CD4-positive, CD25-positive, alpha-beta regulatory T cell (primary cell): ENCODE measurements around the gene CEP120. TPM values are rescaled to one million over a fixed set of nuclear protein-coding genes. Genes with fewer than 3 reads are reported as not detected.
A peak's percentile ranks its signal among the peaks of the same experiment; 100 is the strongest.

Source experiments
- ATAC-seq, 2 donors: fragments of 150-1000 bp; cut with Tn5 transposase; one replicate each; pipeline ENCODE4 v1.10.0; 2021; ENCODE audit warnings: low read depth in 2 of 2, moderate number of reproducible peaks in 2 of 2, moderate library complexity in 1 of 2
- DNase-seq, 3 donors: peaks; one replicate each; pipeline versions ENCODE4 v3.0.0 to v3.0.0-alpha.2; 2012 to 2022; ENCODE audit warnings: mixed read lengths in 1 of 3
- H3K27ac ChIP-seq: one replicate; pipeline ENCODE4 v1.7.0; 2013; ENCODE audit warnings: mild to moderate bottlenecking, low read length; ENCODE audit not compliant: insufficient read depth, poor library complexity, severe bottlenecking
- H3K27me3 ChIP-seq: one replicate; pipeline ENCODE4 v1.7.0; 2013; ENCODE audit warnings: low read length; ENCODE audit not compliant: control insufficient read depth, insufficient read depth
- H3K36me3 ChIP-seq: one replicate; pipeline ENCODE4 v1.7.0; 2013; ENCODE audit warnings: mild to moderate bottlenecking, low read length, moderate library complexity; ENCODE audit not compliant: control insufficient read depth, insufficient read depth
- H3K4me1 ChIP-seq: 2 replicates; pipeline ENCODE4 v1.7.0; 2013; ENCODE audit warnings: mild to moderate bottlenecking, low read length; ENCODE audit not compliant: insufficient read depth, control insufficient read depth, poor library complexity, severe bottlenecking
- H3K4me3 ChIP-seq: one replicate; pipeline ENCODE4 v1.7.0; 2013; ENCODE audit warnings: low read depth, mild to moderate bottlenecking, low read length, moderate library complexity
- H3K9me3 ChIP-seq, 2 experiments: 1 replicate in 1 of 2; 2 replicates in 1 of 2; pipeline ENCODE4 v1.7.0; 2013; ENCODE audit warnings: low read length in 2 of 2, mild to moderate bottlenecking in 1 of 2, moderate library complexity in 1 of 2; ENCODE audit not compliant: control insufficient read depth in 2 of 2
- H3K27ac Mint-ChIP-seq, 3 donors: one replicate each; pipeline ENCODE4 v1.8.0; 2020 to 2022; ENCODE audit warnings: mild to moderate bottlenecking in 3 of 3, mixed read lengths in 3 of 3, moderate library complexity in 2 of 3
- H3K27me3 Mint-ChIP-seq: one replicate; pipeline ENCODE4 v1.8.0; 2022; ENCODE audit warnings: mild to moderate bottlenecking, mixed read lengths
- H3K36me3 Mint-ChIP-seq: one replicate; pipeline ENCODE4 v1.8.0; 2020; ENCODE audit warnings: mixed read lengths
- H3K4me1 Mint-ChIP-seq, 4 donors: one replicate each; pipeline ENCODE4 v1.8.0; 2020 to 2022; ENCODE audit warnings: mixed read lengths in 4 of 4, mild to moderate bottlenecking in 1 of 4
- H3K4me3 Mint-ChIP-seq, 4 donors: one replicate each; pipeline ENCODE4 v1.8.0; 2020 to 2022; ENCODE audit warnings: mild to moderate bottlenecking in 4 of 4, mixed read lengths in 4 of 4, moderate library complexity in 3 of 4
- H3K9me3 Mint-ChIP-seq, 7 donors: one replicate each; pipeline ENCODE4 v1.8.0; 2020 to 2022; ENCODE audit warnings: mixed read lengths in 7 of 7, mild to moderate bottlenecking in 3 of 7, moderate library complexity in 2 of 7
- polyA plus RNA-seq, 4 donors: library from polyadenylated mRNA; unstranded; fragments of 300-500 nt; fragmentation: Illumina TruSeq; gene quantifications; one replicate each; pipeline ENCODE4 v1.2.3, GENCODE V29; 2021
- total RNA-seq: library from RNA; stranded (reverse); gene quantifications from one replicate; pipeline ENCODE4 v1.2.3, GENCODE V29; 2022

Gene CEP120
- total and polyA plus RNA-seq, 5 donors from 2014 or later: 24.7 to 79.9 (median 30.1) TPM

GRCh38 chr5:123360201-123360571, 63.0 kb downstream of the CEP120 start:
- no peaks in the 10 kb centered on the region for H3K27me3 ChIP-seq
- no peak overlapping the region for H3K4me3 ChIP-seq
- ATAC-seq (no peak), DNase-seq (no peak)
- H3K4me1 Mint-ChIP-seq: peaks cover 0 to 7% (median 3%) of the 10 kb centered on the region in 4 donors
- no peak overlapping the region for H3K4me3 Mint-ChIP-seq
- H3K27me3 Mint-ChIP-seq: no peaks in the 10 kb centered on the region
- no peak overlapping the region for H3K27ac ChIP-seq
- H3K4me1 ChIP-seq: no peaks in the 10 kb centered on the region
- H3K27ac Mint-ChIP-seq: no peak overlapping the region
- peaks cover 61% of the 10 kb centered on the region for H3K36me3 ChIP-seq
- H3K9me3 Mint-ChIP-seq: peaks cover 0 to 6% (median 2%) of the 10 kb centered on the region in 7 donors
- H3K36me3 Mint-ChIP-seq: peaks cover 64% of the 10 kb centered on the region
- no peaks in the 10 kb centered on the region for H3K9me3 ChIP-seq

DNA sequence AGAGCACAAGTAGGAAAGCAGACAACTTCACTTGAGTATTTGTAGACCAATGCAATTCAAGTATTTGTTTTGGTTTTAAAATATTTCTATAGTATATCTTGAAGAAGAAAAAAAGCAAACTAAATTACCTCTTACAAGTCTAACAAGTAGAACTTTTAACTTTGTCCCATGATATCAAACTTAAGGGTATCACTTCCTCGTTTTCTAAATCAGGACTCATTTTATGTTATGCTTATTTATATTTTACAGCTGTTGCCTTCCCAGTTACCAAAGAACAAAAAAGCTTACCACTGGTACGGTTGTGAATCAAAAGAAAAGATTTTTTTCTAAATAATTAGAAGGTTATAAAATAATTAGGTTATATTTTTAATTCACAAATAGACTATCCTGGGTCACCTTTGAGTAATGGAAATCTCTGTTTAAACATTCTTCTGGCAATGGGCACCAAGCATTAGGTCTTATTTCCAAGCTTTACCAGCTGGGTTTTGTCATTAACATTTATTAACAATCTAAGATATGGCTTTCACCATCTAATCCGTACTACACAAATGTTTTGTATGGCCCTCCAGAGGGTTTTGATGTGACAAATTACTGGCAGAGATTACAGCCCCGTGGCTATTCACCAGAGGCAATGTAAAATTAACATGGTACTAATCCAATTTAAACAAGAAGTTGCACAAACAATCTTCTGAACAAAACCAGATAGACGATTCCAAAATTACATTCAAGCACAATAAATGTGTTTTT, 63.6 kb downstream of the CEP120 start:
- Mint-ChIP-seq H3K4me3 (no peak overlapping the region), H3K27me3 (no peaks in the 10 kb centered on the region), H3K36me3 (peaks cover 64% of the 10 kb centered on the region), H3K9me3 (peaks cover 0 to 6% (median 2%) of the 10 kb centered on the region in 7 donors), H3K27ac (no peak overlapping the region), H3K4me1 (peaks cover 0 to 7% (median 3%) of the 10 kb centered on the region in 4 donors)
- H3K27ac ChIP-seq: no peak overlapping the region
- H3K27me3 ChIP-seq: no peaks in the 10 kb centered on the region
- no peak for ATAC-seq
- H3K4me3 ChIP-seq: no peak overlapping the region
- DNase-seq: no peak
- no peaks in the 10 kb centered on the region for H3K9me3 ChIP-seq
- peaks cover 61% of the 10 kb centered on the region for H3K36me3 ChIP-seq
- no peaks in the 10 kb centered on the region for H3K4me1 ChIP-seq

GRCh38 chr5:123358751-123359150, 64.5 kb downstream of the CEP120 start:
- Mint-ChIP-seq H3K27ac (no peak overlapping the region), H3K36me3 (peaks cover 64% of the 10 kb centered on the region), H3K4me3 (no peak overlapping the region), H3K4me1 (peaks cover 0 to 8% (median 3%) of the 10 kb centered on the region in 4 donors), H3K27me3 (no peaks in the 10 kb centered on the region), H3K9me3 (peaks cover 0 to 6% (median 2%) of the 10 kb centered on the region in 7 donors)
- DNase-seq: no peak
- Histone ChIP-seq H3K4me3 (no peak overlapping the region), H3K4me1 (no peaks in the 10 kb centered on the region), H3K27me3 (no peaks in the 10 kb centered on the region), H3K27ac (no peak overlapping the region), H3K36me3 (peaks cover 55% of the 10 kb centered on the region), H3K9me3 (no peaks in the 10 kb centered on the region)
- ATAC-seq: no peak

GRCh38 chr5:123358304-123358703, 64.9 kb downstream of the CEP120 start:
- no peak overlapping the region for H3K4me3 Mint-ChIP-seq
- H3K4me3 ChIP-seq: no peak overlapping the region
- H3K4me1 Mint-ChIP-seq: peaks cover 0 to 10% (median 3%) of the 10 kb centered on the region in 4 donors
- peaks cover 0 to 6% (median 2%) of the 10 kb centered on the region in 7 donors for H3K9me3 Mint-ChIP-seq
- no peaks in the 10 kb centered on the region for H3K9me3 ChIP-seq
- no peak overlapping the region for H3K27ac ChIP-seq
- H3K4me1 ChIP-seq: no peaks in the 10 kb centered on the region
- no peaks in the 10 kb centered on the region for H3K27me3 ChIP-seq
- H3K36me3 ChIP-seq: peaks cover 51% of the 10 kb centered on the region
- no peak overlapping the region for H3K27ac Mint-ChIP-seq
- ATAC-seq (no peak), DNase-seq (no peak)
- peaks cover 68% of the 10 kb centered on the region for H3K36me3 Mint-ChIP-seq
- H3K27me3 Mint-ChIP-seq: no peaks in the 10 kb centered on the region

- DNase-seq: no peak
- Histone ChIP-seq H3K27ac (no peak overlapping the region), H3K4me1 (no peaks in the 10 kb centered on the region), H3K4me3 (no peak overlapping the region), H3K27me3 (no peaks in the 10 kb centered on the region), H3K9me3 (no peaks in the 10 kb centered on the region), H3K36me3 (peaks cover 34% of the 10 kb centered on the region)
- no peak for ATAC-seq
- Mint-ChIP-seq H3K4me3 (no peak overlapping the region), H3K27me3 (no peaks in the 10 kb centered on the region), H3K9me3 (peaks cover 0 to 6% (median 0%) of the 10 kb centered on the region in 7 donors), H3K36me3 (peaks cover 52% of the 10 kb centered on the region), H3K4me1 (peaks cover 0 to 8% (median 0%) of the 10 kb centered on the region in 4 donors), H3K27ac (no peak overlapping the region)
Measured at GRCh38 chr5:123351820-123352219, 71.4 kb downstream of the CEP120 start.

- H3K36me3 ChIP-seq: peaks cover 38% of the 10 kb centered on the region
- no peak overlapping the region for H3K27ac ChIP-seq
- no peak overlapping the region for H3K27ac Mint-ChIP-seq
- peaks cover 51% of the 10 kb centered on the region for H3K36me3 Mint-ChIP-seq
- H3K9me3 ChIP-seq: no peaks in the 10 kb centered on the region
- H3K4me1 ChIP-seq: no peaks in the 10 kb centered on the region
- H3K4me1 Mint-ChIP-seq: peaks cover 0 to 8% (median 0%) of the 10 kb centered on the region in 4 donors
- no peaks in the 10 kb centered on the region for H3K27me3 Mint-ChIP-seq
- no peaks in the 10 kb centered on the region for H3K27me3 ChIP-seq
- DNase-seq (no peak), ATAC-seq (no peak)
- H3K4me3 Mint-ChIP-seq: no peak overlapping the region
- H3K9me3 Mint-ChIP-seq: peaks cover 0 to 2% (median 0%) of the 10 kb centered on the region in 7 donors
- no peak overlapping the region for H3K4me3 ChIP-seq
Measured at GRCh38 chr5:123351240-123351639, 72.0 kb downstream of the CEP120 start.

DNA sequence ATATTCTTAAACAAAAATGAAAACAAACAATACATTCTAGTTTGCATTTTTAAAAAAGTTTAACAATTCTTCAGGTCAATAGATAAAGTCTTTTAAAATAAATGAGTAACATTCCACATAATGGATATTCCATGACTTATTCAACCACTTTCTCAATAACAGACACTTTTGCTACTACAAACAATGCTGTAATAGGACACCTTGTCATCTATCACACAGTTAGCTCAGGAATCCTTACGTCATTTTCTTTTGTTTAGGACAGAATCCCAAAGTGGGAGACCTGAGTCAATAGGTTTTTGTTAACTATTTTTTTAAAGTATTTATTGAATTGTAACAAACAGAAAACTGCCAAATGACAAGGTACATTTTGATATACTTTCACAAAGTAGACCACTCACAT, 72.5 kb downstream of the CEP120 start:
- Mint-ChIP-seq H3K4me1 (peaks cover 0 to 8% (median 0%) of the 10 kb centered on the region in 4 donors), H3K9me3 (no peaks in the 10 kb centered on the region), H3K4me3 (no peak overlapping the region), H3K36me3 (peaks cover 52% of the 10 kb centered on the region), H3K27ac (peak overlapping the region in 1 of 3 donors; percentile 11), H3K27me3 (no peaks in the 10 kb centered on the region)
- H3K27ac ChIP-seq: no peak overlapping the region
- H3K4me3 ChIP-seq: no peak overlapping the region
- no peaks in the 10 kb centered on the region for H3K4me1 ChIP-seq
- H3K27me3 ChIP-seq: no peaks in the 10 kb centered on the region
- no peak for ATAC-seq
- DNase-seq: no peak
- no peaks in the 10 kb centered on the region for H3K9me3 ChIP-seq
- peaks cover 42% of the 10 kb centered on the region for H3K36me3 ChIP-seq
